Fibroblast of skin of abdomen (primary cell): Measurements from ENCODE around the gene ARAP1.

Experiments used
- DNase-seq: peaks from one replicate; pipeline ENCODE4 v3.0.0-alpha.2; 2013

The ARAP1 gene

DNA sequence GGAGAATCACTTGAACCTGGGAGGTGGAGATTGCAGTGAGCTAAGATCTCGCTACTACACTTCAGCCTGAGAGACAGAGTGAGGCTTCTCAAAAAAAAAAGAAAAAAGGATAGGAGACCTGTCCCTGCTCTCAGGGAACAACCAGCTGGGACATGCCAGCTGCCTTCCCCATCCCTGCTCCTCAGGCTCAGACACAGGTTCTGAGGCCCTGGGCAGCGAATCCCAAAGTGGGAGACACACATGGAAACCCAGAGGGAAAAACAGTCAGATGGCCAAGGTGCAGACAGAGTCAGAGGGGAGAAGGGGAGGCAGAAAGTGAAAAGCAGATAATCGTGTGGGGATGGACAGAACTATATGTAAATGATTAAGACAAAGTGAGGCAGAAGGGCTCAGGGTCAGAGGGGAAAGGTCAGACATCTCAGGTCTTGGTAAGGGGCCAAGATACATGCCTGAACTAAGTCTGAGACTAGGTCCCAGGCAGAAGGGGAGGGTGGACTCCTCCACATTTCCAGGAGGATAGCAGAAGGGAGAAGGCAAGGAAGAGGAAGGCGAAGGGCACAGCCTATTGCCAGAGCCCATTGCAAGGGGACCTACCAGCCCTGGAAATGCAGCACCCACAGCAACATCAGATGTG is 27.4 kb upstream of the ARAP1 start:
- DNase-seq = no peak

DNA sequence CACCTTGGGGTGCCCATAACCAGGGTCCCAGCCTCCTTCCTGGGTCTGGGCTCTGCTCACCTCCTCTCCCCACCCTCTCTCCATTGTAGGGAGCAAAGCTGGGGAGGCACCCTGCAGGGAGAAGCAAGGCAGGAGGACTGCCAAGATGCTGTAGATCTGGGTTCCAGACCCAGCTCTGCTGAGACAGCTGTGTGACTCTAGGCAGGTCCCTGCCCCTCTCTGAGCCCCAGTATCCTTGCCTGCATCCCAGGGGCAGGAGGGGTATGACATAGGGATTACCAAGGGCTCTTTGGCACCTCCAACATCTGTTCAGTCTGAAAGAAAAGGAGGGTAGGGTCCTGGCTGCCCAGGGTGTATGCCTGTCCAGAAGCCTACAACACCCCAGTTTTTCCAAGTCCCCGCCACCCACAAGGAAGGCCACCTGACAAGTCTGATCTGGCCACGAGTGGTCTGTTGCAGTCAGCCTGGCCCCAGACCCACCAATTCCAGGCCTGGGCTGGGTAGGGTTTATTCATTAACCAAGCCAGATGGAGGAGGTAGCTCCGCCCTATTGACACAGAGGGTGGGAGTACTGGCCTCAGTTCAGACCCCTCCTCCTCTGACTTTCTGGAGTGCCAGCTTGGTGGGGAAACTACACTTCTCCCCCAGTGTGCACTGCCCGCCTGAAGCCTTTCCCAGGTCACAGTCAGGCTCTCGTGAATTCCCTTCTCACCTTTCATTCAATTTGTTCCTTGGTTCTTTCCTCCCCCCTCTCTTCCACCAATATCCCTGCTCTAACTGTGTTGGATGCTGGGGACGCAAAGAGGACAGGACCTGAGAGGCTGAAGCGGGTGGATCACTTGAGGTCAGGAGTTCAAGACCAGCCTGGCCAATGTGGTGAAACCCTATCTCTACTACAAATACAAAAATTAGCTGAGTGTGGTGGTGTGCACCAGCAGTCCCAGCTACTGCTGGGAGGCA is 26.6 kb upstream of the ARAP1 start:
- DNase-seq = no peak

DNA sequence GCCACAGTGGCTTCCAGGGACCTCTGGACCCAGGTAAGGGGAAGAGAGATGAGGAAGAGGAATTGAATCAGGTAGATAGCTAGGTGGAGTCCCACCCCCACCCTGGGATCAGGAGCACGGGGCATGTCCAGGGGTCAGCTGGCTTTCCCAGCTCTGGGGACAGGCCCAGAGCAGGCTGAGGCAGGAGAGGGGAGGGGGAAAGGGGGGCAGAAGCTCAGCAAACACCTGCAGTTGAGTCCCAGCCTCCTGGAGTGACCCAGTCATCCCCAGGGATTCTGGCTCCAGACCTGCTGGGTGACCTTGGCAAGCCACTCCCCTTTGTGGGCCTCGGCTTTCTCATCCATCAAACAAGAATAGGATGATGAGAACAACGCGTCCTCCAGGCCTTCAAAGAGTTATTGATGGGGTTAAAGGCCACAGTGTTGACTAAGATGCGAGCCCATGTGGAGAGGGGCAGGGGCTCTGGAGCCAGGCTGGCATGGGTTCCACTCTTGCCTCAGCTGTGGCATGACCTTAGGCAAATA is 25.6 kb upstream of the ARAP1 start:
- DNase-seq = no peak

DNA sequence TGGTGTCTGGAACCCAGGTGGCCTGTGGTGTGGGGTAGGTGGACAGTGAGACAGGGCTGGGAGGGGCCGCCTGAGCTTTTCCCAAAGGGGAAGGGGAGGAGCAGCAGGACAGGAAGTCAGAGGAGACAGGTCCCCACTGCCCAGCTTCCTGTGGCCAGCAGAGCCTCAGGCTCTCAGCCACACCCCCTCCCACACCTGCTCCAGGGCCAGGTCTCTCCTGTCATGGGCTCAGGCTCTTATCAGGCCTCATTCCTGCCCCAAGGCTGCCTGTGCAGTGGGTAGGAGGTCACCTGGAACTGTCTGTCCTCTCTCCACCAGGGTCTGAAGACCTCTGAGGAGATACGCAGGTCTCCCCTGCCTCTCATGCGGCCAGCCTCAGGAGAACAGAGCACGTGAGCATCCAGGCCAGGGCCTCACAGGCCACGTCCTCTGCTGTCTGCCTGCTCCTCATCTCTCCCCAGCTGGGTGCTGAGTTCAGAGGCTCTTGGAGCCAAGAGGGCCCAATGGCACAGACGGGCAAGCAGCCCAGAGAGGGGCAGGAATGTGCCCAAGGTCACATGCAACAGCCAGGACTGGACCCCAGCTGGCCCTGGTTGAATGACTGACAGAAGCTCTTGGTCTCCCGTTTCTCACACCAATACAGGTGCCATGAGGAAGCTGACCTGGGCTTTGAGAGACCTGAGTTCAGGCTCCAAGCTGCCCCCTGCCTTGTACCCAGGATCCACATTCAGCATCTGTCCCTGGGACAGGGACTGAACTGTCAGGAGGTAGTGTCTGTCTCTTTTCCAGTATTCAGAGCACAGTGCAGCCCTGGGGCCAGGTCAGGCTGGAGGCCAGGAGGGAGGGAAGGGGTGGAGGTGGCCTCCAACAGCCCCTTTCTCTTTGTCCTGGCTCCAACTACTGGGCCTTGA is 24.9 kb upstream of the ARAP1 start:
- no peak for DNase-seq

DNA sequence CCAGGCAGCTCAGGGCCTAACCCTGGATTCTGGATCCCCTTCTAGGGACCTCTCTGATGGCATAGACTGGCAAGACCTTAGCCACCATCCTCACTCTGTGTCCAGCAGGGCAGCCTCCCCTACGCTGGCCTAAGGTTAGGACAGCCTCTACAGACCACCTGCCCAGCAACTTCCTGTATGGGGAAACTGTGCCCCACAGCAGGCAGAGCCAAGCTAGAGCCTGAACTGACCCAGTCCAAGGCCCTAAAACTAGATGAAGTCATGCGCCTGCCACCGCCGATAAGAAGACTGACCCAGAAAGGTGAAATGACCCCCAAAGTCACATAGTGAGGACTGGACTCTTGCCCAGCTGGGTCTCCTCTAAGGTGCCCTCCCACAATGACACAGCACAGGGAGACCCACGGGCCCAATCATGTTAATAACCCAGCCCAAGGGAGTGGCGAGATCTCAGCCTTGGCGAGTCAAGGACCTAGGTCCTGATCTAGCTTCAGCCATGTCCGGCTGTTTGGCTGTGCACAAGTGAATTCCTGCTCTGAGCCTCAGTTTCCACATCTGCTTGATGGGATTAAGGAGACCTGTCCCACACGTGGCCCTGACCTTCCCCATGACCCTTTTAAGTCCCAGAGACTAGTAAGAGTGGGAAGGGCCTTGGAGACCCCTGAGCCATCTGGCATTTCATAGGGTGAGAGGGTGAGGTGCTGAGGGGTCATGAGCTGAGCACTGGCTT is 24.1 kb upstream of the ARAP1 start:
- no peak for DNase-seq

DNA sequence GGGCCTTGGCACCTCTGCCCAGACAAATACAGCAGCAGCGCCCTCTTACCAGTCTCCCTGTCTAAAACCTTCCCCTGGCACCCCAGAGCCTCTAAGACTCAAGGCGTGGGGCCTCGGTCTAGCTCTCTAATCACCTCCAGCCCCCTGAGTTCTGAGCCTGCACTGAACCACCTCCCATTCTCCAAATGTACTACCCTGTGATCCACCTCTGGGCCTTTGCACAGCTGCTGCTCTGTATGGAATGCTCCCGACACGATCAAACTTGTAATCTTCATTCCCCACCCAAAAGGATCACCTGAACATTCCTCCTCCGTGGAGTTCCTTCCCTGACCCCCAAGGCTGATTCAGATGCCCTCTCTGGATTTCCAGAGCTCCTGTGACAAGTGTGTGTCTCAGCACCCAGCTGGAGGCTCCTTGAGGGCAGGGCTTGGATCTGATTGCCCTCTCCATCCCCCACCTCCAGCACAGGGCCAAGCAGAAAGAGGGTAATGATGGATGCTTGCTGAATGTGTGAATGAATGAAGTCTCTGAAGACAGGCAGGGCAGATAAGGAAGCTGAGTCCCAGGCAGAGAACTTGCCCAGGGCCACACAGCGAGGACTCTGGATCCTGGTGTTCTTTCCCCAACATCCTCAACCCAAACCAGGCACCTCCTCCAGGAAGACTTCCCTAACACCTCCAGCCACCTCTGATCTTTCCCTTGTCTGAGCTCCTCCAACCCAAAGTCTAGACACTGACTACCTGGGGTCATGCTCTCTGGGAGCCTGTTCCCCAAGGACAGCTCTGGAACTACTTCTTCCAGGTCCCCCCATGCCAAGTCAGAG is 23.3 kb upstream of the ARAP1 start:
- no peak for DNase-seq

DNA sequence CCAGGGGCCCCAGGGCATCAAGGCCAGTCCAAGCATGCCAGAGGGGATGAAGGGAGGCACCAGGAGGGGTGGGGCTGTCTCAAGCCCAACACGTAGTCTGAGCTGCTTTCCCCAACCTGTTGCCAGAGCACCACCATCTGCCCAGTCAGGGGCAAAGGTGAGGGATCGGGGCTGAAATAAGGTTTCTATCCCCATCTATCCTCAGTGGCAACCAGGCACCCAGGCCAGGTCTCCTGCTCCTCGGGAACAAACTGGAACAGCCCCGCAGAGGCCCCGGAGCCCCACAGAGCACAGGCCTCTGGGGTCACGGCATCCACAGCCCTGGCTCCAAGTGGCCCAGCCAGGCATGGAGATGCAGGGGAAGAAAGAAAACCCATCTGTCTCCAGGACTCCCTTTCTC is 22.3 kb upstream of the ARAP1 start:
- DNase-seq = no peak

DNA sequence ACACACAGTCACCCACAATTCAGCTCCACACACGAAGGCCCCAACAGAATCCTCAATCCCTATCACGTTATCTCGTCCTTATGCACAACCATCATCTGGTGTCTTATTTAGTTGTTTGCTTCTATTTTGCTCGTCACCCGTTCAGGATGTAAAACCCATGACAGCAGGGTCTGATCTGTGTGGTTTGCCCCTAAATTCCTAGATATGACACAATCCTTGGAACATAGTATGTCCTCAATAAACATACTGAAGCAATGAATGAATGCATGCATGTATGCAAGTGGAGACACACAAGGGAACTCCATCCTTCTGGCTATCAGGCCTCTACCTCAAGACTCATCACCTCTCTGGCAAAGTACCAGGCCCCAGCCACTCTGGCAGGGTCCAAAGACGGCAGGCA is 21.5 kb upstream of the ARAP1 start:
- no peak for DNase-seq

DNA sequence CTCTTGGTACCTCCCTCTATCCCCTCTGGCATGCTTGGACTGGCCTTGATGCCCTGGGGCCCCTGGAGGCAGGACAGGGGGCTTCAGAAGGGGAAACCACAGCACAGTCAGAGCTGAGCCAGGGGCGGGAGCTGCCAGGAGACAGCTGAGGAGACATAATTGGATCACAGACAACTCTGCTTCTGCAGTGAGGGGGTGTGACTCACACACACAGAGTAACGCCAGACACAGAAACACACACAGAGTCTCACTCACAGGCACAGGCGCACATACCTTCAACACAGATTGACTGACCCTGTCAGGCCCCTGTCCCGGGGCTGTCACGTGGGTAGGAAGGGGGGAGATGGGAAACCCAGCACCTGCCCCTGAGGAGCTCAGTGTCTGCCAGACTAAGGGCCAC is 21.1 kb upstream of the ARAP1 start:
- DNase-seq = peak; percentile 91

DNA sequence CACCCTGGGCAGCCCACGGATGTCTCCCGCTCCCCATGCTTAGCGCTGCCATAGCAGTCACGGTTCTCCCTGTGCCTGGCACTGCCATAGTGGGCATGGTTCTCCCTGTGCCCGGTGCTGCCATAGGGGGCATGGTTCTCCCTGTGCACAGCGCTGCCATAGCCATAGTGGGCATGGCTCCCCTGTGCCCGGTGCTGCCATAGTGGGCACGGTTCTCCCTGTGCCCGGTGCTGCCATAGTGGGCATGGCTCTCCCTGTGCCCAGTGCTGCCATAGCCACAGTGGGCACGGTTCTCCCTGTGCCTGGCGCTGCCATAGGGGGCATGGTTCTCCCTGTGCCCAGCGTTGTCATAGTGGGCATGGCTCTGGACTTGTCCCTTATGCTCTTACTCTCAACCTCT is 19.9 kb upstream of the ARAP1 start:
- no peak for DNase-seq

DNA sequence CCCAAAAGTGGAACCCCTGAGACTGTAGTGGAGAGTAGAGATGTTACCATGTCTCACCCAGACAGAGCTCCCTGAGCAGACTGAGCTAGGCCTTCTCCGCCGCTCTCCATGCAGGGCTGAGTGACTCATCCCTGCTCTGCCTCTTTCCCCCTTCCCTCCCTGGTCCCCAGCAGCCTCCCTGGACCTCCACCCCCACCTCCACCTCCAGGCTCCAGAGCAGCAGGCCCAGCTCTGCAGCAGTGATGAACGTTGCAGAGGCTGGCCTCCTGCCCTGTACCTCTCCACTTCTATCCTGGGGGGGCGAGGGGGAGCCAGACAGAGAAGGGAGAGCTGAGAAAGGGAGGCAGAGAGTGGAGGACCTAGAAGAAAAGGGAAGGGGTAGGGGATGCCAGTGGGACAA is 19.3 kb upstream of the ARAP1 start:
- peak; percentile 81 for DNase-seq

DNA sequence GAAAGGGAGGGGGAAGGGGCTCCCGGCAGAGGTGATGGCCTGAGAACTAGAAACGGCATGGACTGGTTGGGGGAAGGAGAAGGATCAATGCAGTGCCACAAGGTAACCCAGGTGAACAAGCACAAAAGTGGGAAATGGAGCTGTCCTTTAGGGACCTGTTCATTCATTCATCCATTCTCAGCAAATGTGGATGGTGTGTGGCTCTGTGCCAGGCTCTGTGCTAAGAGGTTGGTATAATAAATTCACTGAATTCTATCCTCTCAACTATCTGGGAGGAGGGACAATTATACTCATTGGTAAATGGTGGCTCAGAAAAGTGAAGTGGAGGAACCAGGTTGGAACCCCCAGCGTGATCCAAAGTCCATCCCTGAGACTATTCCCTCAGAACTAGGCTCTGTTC is 18.6 kb upstream of the ARAP1 start:
- DNase-seq = no peak

DNA sequence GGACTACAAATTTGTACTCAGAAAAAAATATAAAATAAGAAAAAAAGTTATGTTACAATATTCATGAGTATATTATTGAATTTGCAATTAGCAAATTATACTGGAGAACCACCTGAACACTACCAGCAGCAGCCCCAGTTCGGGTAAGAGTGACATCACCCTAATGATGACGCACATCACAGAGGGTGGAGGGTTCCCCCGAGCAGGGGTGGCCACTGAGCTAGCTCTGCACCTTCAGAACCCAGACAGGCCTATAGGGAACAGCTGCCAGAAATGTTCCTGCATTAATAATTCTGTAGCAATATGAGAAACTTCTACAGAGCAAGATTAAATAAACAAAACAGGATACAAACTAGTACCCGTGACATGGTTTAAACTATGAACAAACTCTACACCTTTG is 17.5 kb upstream of the ARAP1 start:
- no peak for DNase-seq

DNA sequence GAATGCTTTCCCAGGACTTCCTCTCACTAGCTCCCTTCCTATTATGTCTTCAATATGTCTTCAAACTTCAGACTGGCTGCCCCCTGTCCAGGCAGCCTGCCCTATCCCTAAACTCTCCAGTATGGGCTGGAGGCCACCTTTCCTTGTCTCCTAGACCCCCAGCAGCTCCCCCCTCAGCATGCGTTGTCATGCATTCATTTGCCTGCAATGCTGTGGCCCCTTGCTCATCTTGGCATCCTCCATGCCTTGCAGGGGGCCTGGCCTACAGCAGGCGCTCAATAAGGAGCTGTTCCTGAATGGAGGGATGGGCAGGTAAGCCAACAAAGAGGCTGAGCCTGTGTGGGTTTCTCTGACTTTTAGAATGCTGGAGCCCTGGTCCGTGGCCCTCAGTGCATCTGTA is 16.4 kb upstream of the ARAP1 start:
- no peak for DNase-seq

DNA sequence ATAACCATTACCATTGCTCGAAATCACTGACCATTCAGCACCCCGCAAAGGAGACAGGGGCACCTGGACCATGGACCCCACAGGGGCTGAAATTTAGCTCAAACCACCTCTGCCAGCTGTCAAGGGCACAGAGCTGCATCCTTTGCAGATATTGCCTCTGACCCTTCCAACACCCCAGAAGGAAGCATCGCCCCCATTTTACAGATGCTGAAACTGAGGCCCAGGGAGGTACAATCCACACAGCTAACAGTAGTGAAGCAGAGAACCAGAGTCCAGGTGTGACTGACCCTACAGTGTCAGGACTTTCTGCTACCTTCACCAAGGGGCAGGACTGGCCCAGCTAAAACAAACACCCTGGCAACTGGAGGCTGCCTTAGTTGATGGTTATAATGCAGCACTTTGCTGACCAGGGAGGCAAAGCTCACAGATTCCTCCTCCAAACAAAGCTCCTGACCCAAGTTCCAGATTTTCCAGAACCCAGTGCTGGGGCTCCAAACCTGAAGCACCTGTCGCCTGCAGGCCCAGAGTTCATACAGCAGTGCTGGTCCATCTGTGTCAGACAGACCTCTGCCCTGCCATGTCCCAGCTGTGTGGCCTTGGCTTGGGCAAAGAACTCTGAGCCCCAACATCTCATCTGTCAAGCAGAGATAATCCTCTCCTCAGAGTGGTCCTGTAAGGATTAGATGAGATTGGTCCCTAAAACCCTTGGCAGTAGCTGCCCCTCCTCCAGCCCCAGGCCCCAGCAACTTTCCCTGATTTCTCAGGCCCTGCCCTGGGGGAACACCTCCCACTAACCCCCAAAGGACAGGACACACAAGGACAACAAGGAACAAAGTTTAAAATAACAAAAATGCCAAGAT is 15.2 kb upstream of the ARAP1 start:
- no peak for DNase-seq

DNA sequence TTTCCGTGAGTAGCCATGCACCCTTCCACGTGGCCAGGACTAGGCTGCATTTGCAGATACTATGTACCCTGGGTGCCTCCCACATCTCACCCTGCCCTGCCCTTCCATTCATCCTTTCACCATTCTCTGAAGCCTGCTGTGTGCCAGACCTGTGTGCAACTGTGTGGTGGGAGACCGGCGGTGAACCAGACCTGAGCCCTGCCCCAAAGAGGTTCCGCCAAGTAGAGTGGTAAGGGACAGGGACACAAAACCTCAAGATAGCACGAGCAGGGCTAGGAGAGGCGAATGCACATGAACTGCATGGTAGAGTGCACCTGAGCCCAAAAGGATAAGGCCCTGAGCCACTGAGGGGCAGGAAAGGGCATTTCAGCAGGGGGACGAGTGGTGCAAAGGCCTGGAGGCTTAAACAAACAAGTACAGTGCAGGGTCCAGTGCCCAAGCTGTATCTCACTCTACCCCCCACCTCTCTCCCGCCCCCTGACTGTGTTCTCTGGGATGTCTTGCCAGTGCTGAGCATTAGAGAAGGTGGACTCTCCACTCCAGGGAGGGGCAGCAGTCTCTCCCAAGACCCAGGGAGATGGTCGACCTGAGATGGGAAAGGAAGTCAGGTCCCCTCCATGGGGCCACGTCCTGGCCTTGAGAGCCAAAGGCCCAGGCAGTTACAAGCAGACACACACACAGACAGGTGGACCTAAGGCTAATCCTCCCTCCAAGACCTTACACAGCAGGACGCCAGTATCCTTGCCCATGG is 14.1 kb upstream of the ARAP1 start:
- DNase-seq = no peak

DNA sequence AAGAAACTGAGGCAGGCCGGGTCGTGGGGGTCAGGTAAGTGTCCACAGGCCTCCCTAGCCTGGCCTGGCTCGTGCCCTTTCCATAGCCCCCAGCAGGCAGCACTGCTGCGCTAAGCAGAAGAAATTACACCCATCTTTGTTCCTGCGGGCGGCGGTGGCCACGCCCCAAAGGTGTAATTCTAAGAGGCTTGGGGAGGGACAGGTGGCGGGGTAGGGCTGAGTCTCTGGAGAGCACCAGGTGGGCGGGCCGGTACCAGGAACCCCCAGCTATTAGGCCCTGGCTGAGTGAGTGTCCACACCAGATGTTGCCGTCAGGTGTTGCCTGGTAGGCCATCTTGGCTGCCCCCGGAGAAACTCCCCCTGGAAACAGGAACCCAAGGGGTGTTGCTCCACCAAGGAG is 12.3 kb upstream of the ARAP1 start:
- no peak for DNase-seq

DNA sequence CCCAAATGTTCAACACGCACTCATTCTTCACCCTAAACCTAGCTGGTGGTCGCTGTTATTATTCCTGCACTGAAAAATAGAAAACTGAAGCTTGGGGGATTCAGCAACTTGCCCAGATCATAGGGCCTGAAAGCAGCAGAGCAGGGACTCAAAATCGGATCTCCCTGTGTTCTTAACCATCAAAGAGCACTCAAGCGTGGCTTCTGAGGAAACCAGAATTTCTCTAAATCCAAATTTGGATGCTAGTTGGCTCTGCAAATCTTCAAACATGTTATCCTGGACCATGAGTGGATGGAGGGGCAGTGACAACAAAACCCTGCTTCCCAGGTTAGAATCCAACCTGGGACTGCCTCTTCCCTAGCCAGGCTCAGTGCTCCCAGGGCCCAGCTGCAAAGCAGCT is 11.6 kb upstream of the ARAP1 start:
- DNase-seq = no peak

DNA sequence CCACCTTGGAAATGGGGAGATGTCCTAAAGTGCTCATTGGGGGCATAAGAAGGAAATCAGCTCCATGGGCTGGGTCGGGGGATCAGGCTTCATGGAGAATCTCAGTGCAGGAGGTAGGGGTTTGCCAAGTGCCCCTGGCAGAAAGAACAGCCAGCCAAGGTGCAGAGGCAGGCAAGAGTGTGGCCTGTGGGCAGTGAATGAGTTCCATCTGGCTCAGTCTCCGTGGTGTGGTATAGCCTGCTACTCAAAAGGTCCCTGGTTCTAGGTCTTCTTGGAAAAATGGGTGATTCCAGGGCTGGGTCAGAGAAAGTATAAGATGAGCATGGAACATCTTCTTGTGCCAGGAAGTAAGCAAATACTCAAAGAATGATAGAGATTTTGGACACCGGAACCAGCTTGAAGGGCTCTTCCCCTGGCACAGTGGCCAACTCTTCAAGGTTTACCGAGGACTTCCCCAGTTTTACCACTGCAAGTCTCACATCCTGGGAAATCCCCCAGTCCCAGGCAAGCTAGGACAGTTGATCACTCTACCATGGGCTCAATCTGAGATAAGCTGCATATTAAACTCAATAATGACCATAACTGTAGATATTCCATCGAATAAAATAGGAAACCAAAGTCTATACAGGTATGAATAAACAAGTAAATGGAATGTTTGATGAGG is 10.6 kb upstream of the ARAP1 start:
- DNase-seq = no peak
